Activated naive CD4-positive, alpha-beta T cell treated with anti-CD3 and anti-CD28 coated beads for 36 hours (primary cell): ENCODE data around the gene PCED1B. TPM values are rescaled to one million over a fixed set of nuclear protein-coding genes. Genes with fewer than 3 reads are reported as not detected.
"Not testable (repeated sequence)": the region's sequence is repeated elsewhere in the genome, so short reads cannot be mapped to it uniquely, and the experiment has no call there.

ENCODE experiments used
- CTCF ChIA-PET: fragments of 350-600 bp; sonication (Branson Sonifier 250); formaldehyde crosslinking; loops from one replicate; lab custom pipeline; 2021; ENCODE audit warnings: antibody characterized with exemption; lab: Charles Lee
- DNase-seq: peaks from one replicate; pipeline ENCODE4 v3.0.0-alpha.2; 2020
- H3K27ac Mint-ChIP-seq: one replicate; pipeline ENCODE4 v1.8.0; 2021; ENCODE audit warnings: mild to moderate bottlenecking, mixed read lengths
- H3K27me3 Mint-ChIP-seq: one replicate; pipeline ENCODE4 v1.8.0; 2021; ENCODE audit warnings: low read depth, mixed read lengths
- H3K36me3 Mint-ChIP-seq: one replicate; pipeline ENCODE4 v1.8.0; 2021; ENCODE audit warnings: low read depth, mixed read lengths
- H3K4me1 Mint-ChIP-seq: one replicate; pipeline ENCODE4 v1.8.0; 2021; ENCODE audit warnings: low read depth, mixed read lengths
- H3K4me3 Mint-ChIP-seq: one replicate; pipeline ENCODE4 v1.8.0; 2021; ENCODE audit warnings: mild to moderate bottlenecking, moderate library complexity, mixed read lengths
- H3K9me3 Mint-ChIP-seq: one replicate; pipeline ENCODE4 v1.8.0; 2021; ENCODE audit warnings: mixed read lengths
- intact Hi-C: fragments of 100-400 bp; cut with micrococcal nuclease; formaldehyde crosslinking; loops from one replicate; pipeline ENCODE4 v1.15.1; 2023
- total RNA-seq, 2 experiments: library from RNA; stranded (reverse); gene quantifications; one replicate each; pipeline ENCODE4 v1.2.3, GENCODE V29; 2021

Gene PCED1B
- total RNA-seq, 2 experiments from 2014 or later: 138 to 143 TPM

DNA sequence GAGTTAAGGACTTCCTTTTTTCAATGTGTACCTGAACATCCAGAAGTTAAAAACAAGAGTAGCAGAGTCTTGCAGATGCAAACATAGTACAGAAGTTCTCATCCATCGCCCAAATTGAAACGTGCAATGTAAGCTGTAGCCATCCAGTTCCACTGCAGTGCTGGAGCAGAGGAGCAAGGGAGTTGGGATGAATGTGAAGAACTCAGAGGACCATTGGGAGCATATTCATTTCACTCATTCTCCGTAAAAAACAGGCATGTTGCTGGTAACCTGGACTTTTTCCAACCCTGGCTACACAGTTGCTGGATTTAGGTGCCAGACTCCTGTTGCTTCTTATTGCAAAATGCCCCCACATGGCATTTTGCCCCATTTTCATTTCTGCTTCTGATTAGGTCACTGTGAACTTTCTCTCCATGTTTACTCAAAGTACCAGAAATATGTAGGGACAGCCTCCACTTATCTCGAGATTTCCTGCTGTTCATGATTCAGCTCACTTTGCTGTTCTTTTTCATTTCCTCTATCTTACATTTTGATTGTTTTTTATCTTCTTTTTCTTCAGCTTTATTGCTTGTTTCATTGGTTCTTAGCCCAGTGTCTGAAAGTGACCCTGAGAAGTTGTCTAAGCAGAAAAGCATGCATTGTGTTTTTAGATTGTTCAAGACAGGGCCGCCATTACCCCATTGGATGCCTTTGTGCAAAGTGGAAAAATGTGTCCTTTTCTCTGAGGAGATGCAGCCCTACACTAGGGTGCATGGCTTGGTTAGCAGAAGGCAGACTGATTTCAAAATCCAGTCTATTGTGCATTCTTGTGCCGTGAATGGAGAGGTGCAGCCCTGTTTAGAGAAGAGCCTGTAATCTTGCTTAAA, 109.4 kb downstream of the PCED1B start:
- Mint-ChIP-seq H3K9me3 (no peaks in the 10 kb centered on the region), H3K4me1 (peaks cover 78% of the 10 kb centered on the region), H3K36me3 (peaks cover 31% of the 10 kb centered on the region), H3K27me3 (no peaks in the 10 kb centered on the region), H3K27ac (peak overlapping the region; percentile 27), H3K4me3 (no peak overlapping the region)
- intact Hi-C loops: no loop called here
- CTCF ChIA-PET: interaction anchor here (0.9 kb wide), 1 partner anchor 209 kb away, joined by 3 read pairs; no protein-coding TSS in a partner anchor
- no peak for DNase-seq

DNA sequence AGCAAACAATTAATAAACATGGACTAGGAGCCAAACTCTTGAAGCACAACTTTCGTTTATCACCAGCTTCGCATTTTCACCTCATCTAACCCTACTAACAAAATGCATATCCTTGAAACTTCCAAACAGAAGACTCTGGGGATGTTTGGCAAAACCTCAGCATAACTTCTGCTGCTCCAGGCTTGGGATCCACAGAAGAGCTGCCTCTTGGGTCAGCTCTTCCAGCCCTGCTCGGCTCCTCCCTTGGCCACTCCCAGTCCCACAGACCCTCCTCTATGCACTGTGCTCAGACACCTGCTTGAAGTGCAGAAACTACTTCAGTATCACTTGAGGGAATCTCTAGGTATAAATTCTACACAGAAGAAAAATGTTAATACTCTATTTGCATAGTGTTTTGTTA, 110.3 kb downstream of the PCED1B start:
- CTCF ChIA-PET: no interaction called here
- no peak for DNase-seq
- no peaks in the 10 kb centered on the region for H3K9me3 Mint-ChIP-seq
- peak overlapping the region; percentile 4 for H3K27ac Mint-ChIP-seq
- intact Hi-C loops: loop anchor here (1.0 to 2.0 kb wide), 4 partner anchors 22 to 385 kb away; no protein-coding TSS in a partner anchor
- no peak overlapping the region for H3K4me3 Mint-ChIP-seq
- peaks cover 31% of the 10 kb centered on the region for H3K36me3 Mint-ChIP-seq
- H3K4me1 Mint-ChIP-seq: peaks cover 87% of the 10 kb centered on the region
- H3K27me3 Mint-ChIP-seq: no peaks in the 10 kb centered on the region

DNA sequence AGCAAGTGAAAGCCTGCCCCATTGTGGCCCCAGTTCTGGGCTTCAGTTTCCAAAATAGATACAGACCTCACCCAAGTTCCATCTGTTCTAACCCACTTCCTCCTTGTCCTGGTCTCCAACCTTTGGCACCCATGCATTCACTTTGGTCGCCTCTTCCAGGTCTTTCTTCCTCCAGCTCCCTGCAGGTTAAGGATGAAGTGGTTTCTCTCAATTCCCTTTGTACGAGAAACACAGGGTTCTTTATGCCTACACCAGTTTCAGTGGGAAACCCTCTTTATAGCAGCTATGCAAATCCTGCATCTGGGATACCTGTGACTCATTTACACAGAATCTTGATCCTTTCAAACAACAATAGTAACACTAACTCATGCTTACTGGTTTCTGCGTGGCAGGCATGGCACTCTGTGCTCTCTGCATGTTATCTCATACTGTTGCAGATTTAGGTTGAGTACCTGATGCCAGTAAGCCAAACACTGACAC, 110.9 kb downstream of the PCED1B start:
- CTCF ChIA-PET: interaction anchor here (0.5 to 4.6 kb wide), 2 partner anchors 8 to 17 kb away, joined by 4 to 26 read pairs; no protein-coding TSS in a partner anchor
- Mint-ChIP-seq H3K4me3 (peak overlapping the region; percentile 48), H3K36me3 (peaks cover 27% of the 10 kb centered on the region), H3K4me1 (peaks cover 88% of the 10 kb centered on the region), H3K27me3 (no peaks in the 10 kb centered on the region), H3K9me3 (no peaks in the 10 kb centered on the region), H3K27ac (peak overlapping the region; percentile 92)
- intact Hi-C loops: loop anchor here (1.0 to 2.0 kb wide), 4 partner anchors 21 to 384 kb away; no protein-coding TSS in a partner anchor
- DNase-seq: peak; percentile 75

DNA sequence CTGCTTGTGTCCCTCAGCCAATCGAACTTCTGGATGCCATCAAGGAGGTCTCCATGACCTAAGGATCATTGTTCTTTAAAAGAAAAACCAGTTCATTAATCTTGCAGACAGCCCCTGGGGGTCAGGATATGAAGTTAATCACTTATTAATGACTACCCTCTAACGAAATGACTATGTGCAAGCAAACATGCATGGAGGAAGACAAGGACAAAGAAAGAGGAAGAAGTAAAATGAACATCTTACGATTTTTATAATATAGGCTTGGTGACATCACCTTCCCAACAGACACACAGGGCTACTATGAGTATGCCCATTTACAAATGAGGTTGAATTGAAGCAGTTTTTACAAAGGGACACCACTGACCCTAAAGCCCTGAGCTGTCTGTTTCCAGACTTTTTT, 111.5 kb downstream of the PCED1B start:
- Mint-ChIP-seq H3K4me3 (peak overlapping the region; percentile 48), H3K27me3 (no peaks in the 10 kb centered on the region), H3K9me3 (no peaks in the 10 kb centered on the region), H3K4me1 (peaks cover 94% of the 10 kb centered on the region), H3K27ac (peak overlapping the region; percentile 92), H3K36me3 (peaks cover 27% of the 10 kb centered on the region)
- intact Hi-C loops: loop anchor here (1.0 to 2.0 kb wide), 5 partner anchors 20 to 383 kb away; no protein-coding TSS in a partner anchor
- no peak for DNase-seq
- CTCF ChIA-PET: interaction anchor here (0.5 to 4.6 kb wide), 2 partner anchors 9 to 16 kb away, joined by 4 to 26 read pairs; no protein-coding TSS in a partner anchor

DNA sequence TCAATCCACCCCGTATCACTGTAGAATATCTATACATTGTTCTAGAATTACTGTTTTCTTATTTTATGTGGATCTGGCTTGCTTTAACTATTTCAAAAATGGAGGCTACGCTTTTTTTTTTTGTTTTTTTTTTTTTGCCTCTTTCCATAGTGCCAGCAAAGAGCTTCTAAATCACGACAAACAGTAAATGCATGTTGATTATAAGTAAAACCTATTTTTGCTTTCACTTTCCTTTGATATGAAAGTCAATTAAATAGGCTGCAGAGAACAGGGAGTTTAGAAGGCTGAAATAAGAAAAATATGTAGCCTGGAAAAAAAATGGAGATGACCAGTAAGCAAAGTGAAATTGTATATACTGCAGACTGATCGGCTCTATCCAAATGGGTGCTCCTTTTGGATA, 112.6 kb downstream of the PCED1B start:
- peaks cover 88% of the 10 kb centered on the region for H3K4me1 Mint-ChIP-seq
- CTCF ChIA-PET: interaction anchor here (0.6 to 4.6 kb wide), 9 partner anchors 15 to 1603 kb away, joined by 3 to 26 read pairs (median 3); no protein-coding TSS in a partner anchor
- DNase-seq: no peak
- no peaks in the 10 kb centered on the region for H3K27me3 Mint-ChIP-seq
- H3K36me3 Mint-ChIP-seq: peaks cover 24% of the 10 kb centered on the region
- peak overlapping the region; percentile 92 for H3K27ac Mint-ChIP-seq
- H3K4me3 Mint-ChIP-seq: peak overlapping the region; percentile 59
- intact Hi-C loops: no loop called here
- no peaks in the 10 kb centered on the region for H3K9me3 Mint-ChIP-seq

DNA sequence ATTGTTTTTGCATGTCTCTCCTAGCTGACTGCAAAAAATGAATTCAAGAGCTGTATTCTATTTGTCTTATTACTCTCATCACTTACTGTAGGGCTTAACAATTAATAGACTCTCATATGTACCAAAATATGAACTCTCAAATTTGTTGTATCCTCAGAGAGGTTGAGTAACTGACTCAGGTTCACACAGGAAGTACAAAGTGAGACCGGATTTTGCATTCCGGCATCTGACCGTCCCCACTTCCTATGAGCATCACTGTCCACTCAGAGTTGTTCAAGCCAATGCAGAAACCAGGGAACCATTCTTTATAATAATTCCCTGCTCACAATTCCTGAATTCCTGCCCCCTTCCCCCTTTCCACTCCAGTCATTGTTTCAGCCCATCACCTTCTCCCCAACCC, 113.6 kb downstream of the PCED1B start:
- peak overlapping the region; percentile 92 for H3K27ac Mint-ChIP-seq
- DNase-seq: peak; percentile 62
- peak overlapping the region; percentile 59 for H3K4me3 Mint-ChIP-seq
- CTCF ChIA-PET: interaction anchor here (0.8 to 4.6 kb wide), 7 partner anchors 14 to 204 kb away, joined by 3 to 26 read pairs (median 3); no protein-coding TSS in a partner anchor
- peaks cover 85% of the 10 kb centered on the region for H3K4me1 Mint-ChIP-seq
- H3K9me3 Mint-ChIP-seq: no peaks in the 10 kb centered on the region
- no peaks in the 10 kb centered on the region for H3K27me3 Mint-ChIP-seq
- peaks cover 22% of the 10 kb centered on the region for H3K36me3 Mint-ChIP-seq
- intact Hi-C loops: loop anchor here (1.0 kb wide), 4 partner anchors 13 to 203 kb away; partner anchors contain the start of genes AMIGO2 and PCED1B

DNA sequence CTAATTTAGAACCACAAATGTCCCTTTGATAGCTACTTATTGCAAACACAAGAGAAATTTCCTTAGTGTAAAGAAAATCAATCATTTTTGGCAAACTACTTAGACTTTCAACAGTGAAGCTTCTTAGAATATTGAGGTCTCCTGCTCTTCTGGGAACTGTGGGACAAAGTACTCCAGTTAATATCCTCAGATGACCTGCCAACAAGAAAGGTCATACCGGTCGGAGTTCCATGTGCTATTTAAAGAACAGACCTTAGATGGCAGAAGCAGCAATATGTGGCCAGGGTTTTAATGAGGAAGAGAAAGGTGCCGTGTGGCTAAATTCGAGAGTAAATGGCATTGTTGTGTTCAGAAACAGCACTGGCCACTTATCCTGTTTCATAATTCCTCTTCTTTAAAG, 115.1 kb downstream of the PCED1B start:
- CTCF ChIA-PET: interaction anchor here (0.7 to 4.6 kb wide), 4 partner anchors 12 to 1423 kb away, joined by 3 to 26 read pairs (median 4); partner anchors contain the start of genes AMIGO2 and PCED1B
- Mint-ChIP-seq H3K4me3 (no peak overlapping the region), H3K27ac (peak overlapping the region; percentile 92), H3K27me3 (no peaks in the 10 kb centered on the region), H3K9me3 (no peaks in the 10 kb centered on the region), H3K4me1 (peaks cover 83% of the 10 kb centered on the region), H3K36me3 (peaks cover 13% of the 10 kb centered on the region)
- no peak for DNase-seq
- intact Hi-C loops: no loop called here

DNA sequence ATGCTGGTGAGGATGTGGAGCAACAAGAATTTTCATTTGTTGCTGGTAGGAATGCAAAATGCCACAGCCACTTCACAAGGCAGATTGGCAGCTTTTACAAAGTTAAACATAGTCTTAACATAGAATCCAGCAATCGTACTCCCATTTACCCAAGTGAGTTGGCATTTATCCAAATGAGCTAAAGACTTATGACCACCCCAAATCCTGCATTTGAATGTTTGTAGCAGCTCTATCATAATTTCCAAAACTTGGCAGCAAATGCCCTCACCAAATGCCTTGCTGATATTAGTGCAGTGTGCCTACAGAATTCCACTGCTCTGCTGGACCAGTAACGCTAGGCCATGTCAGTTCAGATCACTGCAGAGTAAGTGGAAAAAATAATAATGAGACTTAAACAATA, 121.0 kb downstream of the PCED1B start:
- Mint-ChIP-seq H3K9me3 (no peaks in the 10 kb centered on the region), H3K27me3 (no peaks in the 10 kb centered on the region), H3K4me3 (no peak overlapping the region), H3K27ac (peak overlapping the region; percentile 64), H3K4me1 (peaks cover 70% of the 10 kb centered on the region), H3K36me3 (peaks cover 17% of the 10 kb centered on the region)
- intact Hi-C loops: no loop called here
- CTCF ChIA-PET: interaction anchor here (1.0 kb wide), 1 partner anchor 197 kb away, joined by 4 read pairs; no protein-coding TSS in a partner anchor
- DNase-seq: no peak

DNA sequence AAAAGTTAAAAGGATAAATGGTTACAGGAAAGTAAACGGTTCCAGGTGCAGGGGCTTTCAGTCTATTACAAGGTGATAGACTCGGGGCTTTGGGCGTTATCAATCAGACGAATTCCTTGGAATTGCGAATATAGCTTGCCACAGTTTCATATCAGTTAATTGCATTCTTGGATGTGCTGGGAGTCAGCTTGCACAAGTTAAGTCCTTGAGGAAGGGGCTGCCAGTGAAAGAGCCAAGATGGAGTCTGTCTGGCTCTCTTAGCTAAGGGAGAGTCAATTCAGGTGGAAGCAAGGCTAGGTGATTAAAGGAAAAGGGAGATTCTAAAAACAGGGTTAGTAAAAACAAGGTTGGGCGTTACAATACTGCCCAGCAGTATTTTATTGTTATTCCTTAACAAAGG, 121.8 kb downstream of the PCED1B start:
- CTCF ChIA-PET: interaction anchor here (0.6 kb wide), 2 partner anchors 131 to 169 kb away, joined by 4 read pairs; no protein-coding TSS in a partner anchor
- intact Hi-C loops, H3K9me3 Mint-ChIP-seq, DNase-seq, H3K27ac Mint-ChIP-seq, H3K27me3 Mint-ChIP-seq, H3K4me3 Mint-ChIP-seq: not testable (repeated sequence)
- Mint-ChIP-seq H3K4me1 (peaks cover 70% of the 10 kb centered on the region), H3K36me3 (peaks cover 24% of the 10 kb centered on the region)

DNA sequence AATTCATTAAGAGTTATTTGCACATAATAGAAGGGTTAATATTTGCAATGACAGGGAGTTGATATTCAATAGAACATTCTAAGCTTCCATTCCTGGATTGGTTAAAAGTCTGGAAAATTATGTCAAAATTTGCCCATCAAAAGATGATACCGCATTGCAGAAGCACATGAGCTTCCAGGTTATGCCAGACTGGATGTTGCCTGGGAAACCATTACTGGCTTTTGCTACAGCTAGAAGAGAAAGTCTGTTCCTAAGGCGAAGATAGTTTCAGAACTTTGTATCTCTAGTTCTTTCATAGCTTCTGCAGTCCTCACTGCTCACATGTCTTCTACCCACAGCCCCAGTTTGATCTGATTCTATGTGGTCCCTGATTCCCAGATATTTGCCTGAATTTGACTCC, 122.8 kb downstream of the PCED1B start:
- Mint-ChIP-seq H3K4me3 (no peak overlapping the region), H3K27me3 (no peaks in the 10 kb centered on the region), H3K4me1 (peaks cover 78% of the 10 kb centered on the region), H3K9me3 (no peaks in the 10 kb centered on the region), H3K27ac (no peak overlapping the region), H3K36me3 (peaks cover 33% of the 10 kb centered on the region)
- no peak for DNase-seq
- intact Hi-C loops: no loop called here
- CTCF ChIA-PET: interaction anchor here (0.6 to 1.5 kb wide), 3 partner anchors 170 to 266 kb away, joined by 3 to 4 read pairs (median 4); no protein-coding TSS in a partner anchor

DNA sequence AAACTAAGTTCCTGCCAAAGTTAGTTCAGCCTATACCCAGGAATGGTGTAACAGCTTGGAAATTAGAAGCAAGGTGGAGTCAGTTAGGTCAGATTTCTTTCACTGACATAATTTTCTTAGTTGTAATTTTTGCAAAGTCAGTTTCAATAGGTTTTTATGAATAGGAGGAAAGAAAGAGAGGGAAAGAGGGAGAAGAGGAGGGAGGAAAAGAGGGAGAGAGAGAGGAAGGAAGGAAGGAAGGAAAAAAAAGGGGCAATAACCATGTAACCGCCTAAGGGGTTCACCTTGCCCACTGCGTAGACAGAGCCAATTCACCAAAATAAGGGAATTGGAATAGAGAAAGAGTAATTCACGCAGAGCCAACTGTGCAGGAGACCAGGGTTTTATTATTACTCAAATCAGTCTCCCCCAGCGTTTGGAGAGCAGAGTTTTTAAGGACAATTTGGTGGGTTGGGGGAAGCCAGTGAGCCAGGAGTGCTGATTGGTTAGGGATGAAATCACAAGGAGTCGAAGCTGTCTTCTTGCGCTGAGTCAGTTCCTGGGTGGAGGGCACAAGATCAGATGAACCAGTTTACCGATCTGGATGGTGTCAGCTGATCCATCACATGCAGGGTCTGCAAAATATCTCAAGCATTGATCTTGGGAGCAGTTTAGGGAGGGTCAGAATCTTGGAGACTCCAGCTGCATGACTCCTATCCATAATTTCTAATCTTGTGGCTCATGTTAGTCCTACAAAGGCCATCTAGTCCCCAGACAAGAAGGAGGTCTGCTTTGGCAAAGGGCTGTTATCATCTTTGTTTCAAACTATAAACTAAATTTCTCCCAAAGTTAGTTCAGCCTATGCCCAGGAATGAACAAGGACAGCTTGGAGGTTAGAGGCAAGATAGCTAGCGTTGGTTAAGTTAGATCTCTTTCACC, 126.4 kb downstream of the PCED1B start:
- Mint-ChIP-seq H3K9me3 (no peaks in the 10 kb centered on the region), H3K4me1 (peaks cover 74% of the 10 kb centered on the region), H3K27me3 (no peaks in the 10 kb centered on the region), H3K27ac (peak overlapping the region; percentile 100), H3K36me3 (peaks cover 63% of the 10 kb centered on the region), H3K4me3 (peak overlapping the region; percentile 14)
- peak; percentile 68 for DNase-seq
- CTCF ChIA-PET: interaction anchor here (0.6 to 4.3 kb wide), 6 partner anchors 10 to 565 kb away, joined by 3 to 26 read pairs (median 5); no protein-coding TSS in a partner anchor
- intact Hi-C loops: loop anchor here (1.0 to 5.0 kb wide), 6 partner anchors 12 to 938 kb away; partner anchors contain the start of genes AMIGO2, PCED1B and SLC38A1
